T1000 (cell line): Measurements from ENCODE around the gene SCD.
A peak's percentile ranks its signal among the peaks of the same experiment; 100 is the strongest.
"Not testable (repeated sequence)": the region's sequence is repeated elsewhere in the genome, so short reads cannot be mapped to it uniquely, and the experiment has no call there.

Experiments used
- DNase-seq: peaks from one replicate; lab custom pipeline; 2025; ENCODE audit warnings: mixed read lengths; lab: John Stamatoyannopoulos, UW

Gene SCD

DNA sequence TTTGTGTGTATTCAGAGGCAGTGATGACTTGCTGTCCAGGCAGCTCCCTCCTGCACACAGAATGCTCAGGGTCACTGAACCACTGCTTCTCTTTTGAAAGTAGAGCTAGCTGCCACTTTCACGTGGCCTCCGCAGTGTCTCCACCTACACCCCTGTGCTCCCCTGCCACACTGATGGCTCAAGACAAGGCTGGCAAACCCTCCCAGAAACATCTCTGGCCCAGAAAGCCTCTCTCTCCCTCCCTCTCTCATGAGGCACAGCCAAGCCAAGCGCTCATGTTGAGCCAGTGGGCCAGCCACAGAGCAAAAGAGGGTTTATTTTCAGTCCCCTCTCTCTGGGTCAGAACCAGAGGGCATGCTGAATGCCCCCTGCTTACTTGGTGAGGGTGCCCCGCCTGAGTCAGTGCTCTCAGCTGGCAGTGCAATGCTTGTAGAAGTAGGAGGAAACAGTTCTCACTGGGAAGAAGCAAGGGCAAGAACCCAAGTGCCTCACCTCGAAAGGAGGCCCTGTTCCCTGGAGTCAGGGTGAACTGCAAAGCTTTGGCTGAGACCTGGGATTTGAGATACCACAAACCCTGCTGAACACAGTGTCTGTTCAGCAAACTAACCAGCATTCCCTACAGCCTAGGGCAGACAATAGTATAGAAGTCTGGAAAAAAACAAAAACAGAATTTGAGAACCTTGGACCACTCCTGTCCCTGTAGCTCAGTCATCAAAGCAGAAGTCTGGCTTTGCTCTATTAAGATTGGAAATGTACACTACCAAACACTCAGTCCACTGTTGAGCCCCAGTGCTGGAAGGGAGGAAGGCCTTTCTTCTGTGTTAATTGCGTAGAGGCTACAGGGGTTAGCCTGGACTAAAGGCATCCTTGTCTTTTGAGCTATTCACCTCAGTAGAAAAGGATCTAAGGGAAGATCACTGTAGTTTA is 15.8 kb downstream of the SCD start:
- DNase-seq = no peak

DNA sequence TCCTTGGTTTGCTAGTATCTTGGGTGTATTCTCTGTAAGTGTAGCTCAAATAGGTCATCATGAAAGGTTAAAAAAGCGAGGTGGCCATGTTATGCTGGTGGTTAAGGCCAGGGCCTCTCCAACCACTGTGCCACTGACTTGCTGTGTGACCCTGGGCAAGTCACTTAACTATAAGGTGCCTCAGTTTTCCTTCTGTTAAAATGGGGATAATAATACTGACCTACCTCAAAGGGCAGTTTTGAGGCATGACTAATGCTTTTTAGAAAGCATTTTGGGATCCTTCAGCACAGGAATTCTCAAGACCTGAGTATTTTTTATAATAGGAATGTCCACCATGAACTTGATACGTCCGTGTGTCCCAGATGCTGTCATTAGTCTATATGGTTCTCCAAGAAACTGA is 17.1 kb downstream of the SCD start:
- no peak for DNase-seq

DNA sequence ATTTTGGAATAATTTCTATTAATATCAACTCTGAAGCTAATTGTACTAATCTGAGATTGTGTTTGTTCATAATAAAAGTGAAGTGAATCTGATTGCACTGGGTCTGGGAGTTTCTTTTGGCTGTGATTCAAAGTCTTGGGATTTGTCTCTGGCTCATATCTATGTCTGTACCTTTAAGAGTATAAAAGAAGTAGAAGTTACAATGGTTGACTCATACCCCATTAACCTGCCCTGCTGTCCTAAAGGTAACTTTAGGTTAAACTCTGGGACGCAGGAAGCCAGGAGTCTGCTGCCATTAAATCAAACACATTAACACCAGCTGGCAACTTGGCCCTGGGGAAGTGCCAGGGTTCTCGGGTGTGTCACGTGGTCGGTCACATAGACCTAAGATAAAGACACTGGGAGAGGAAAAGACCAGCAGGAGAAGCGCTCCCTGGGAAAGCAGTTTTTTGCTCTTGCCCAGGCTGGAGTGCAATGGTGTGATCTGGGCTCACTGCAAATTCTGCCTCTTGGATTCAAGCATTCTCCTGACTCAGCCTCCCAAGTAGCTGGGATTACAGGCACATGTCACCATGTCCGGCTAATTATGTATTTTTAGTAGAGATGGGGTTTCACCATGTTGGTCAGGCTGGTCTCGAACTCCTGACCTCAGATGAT is 17.8 kb downstream of the SCD start:
- peak; percentile 34 for DNase-seq

DNA sequence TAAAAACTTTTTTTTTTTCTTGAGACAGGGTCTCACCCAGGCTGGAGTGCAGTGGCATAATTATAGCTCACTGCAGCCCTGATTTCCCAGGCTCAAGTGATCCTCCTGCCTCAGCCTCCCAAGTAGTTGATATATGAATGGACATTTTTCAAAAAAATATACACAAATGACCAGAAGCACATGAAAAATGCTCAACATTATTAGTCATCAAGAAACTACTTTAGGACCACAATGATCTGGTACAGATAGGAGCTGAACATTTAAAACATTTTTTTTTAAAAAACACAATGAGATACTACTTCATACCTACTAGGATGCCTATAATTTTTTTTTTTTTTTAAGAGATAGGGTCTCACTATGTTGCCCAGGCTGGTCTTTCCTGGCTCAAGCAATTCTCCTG is 21.7 kb downstream of the SCD start:
- DNase-seq = no peak

DNA sequence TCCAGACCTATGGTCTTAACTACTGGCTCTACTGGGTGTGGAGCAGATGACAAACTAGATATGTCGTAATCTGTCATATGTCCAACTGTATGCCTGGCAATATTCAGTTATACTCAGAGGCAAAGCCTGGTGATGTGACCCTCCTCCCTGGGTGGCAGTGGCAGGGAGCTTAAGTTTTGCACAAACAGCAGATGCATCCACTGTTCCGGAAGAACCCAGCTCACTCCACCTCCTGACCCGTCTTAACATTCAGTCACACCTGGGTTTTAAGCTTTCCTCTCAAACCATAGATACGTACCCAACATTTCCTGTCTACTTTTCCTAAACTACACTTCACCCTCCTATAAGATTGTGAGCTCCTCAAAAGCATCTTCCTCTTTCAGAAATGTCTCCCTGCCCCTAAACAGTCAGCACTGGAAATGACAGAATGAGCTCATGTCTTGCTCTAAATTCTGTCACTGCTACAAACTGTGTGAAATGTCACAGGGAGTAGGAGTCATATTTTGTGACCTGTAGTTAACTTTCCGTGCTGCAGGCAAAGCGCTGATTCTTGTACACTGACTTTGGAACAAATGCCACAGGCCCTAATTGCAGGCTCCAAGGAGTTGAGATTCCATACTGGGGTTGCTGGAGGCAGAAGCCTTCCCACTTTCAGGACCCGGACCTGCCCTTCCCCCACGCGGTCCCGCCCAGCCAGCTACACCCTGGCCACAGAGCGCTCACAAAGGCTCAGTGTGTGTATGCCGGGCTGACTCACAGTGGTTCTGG is 23.9 kb downstream of the SCD start:
- peak; percentile 49 for DNase-seq

DNA sequence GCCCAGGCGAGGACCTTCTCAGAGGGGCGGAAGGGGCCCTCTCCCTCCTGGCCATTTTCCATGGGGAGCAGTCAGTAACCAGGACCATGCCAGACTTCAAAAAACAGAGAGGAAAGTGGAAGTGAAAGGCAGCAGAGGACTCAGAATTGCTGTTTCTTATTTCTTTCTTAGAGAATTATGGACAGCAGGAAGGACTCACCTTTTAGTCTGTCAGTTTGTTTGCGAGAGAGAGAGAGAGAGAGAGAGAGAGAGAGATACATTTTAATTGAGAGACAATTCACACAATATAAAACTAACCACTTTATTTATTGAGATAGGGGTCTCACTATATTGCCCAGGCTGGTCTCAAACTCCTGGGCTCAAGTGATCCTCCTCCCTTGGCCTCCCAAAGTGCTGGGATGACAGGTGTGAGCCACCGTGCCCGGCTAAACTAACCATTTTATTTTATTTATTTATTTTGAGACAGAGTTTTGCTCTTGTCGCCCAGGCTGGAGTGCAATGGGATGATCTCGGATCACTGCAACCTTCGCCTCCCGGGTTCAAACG is 24.5 kb downstream of the SCD start:
- DNase-seq = no peak

DNA sequence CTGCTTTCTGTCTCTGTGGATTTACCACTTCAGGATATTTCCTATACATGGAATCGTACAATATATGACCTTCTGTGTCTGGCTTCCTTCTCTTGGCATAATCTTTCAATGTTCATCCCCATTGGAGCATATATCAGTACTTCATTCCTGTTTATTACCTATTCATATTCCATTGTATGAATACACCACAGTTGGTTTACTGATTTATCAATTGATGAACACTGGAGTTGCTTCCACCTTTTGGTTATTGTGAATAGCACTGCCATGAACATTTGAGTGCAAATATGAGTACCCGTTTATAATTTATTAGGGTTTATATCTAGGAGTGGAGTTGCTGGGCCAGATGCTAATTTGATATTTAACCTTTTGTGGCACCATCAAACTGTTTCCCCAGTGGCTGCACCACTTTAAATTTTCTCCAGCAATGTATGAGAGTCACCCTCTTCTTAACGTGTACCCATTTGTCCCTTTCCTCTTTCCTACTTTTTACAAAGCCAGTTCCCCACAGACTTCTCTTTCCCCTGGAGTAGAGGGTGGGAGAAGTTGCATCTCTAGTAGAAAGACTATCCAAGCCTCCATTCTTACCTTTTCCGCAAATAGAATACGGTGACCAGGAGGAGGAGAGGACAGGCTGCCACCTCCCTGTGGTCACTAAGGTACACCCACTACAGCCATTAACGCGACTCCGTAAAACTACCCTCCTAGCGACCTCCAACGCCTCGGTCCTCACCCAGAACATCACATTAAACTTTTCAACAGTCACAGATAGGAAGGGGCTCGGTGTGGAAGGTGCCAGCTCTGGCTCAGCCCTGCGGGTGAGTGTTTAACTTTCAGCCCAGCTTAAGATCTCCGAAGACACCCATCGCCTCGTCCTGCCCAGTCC is 25.6 kb downstream of the SCD start:
- DNase-seq = no peak

DNA sequence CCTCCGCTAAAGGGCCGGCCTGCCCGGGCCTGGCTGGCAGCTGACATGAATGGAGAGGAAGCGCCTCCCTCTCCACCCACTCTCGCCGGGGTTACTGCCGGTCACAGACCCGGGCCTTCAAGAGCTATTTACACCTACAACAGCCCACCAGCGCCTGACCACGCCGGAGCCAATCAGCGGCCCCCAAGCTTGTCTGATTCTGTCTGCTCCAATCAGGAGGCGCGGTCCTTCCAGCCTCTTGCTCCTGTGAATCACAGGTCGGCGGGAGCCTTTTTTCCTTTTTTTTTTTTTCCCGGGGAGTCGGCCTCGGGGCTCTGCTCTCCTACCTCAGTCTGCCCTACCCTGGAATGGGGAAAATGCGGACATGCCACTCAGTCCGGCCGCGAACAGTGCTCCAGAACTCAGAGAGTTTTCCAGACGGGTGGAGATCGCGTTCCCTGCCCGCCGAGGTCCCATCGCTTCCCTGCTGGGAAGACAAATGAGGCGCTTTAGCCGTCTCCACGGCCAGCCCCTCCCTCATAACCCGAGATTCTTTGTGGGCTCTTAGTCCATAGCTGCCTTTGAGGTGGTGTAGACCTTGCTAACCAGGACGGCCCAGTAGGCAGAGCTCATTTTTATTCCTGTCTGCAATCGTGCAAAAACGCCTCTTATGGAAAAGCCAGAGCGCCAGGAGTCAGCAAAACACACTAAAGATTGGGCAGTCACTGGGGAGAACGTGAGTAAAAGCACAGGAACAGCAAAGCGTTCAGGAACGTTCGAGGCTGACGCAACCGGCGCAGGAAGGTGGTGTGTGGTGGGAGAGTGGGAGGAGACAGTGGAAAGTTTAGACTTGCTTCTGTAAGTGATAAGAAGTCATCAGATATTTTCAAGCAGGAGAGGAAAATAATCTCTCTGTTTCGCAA is 26.5 kb downstream of the SCD start:
- peak; percentile 81 for DNase-seq

DNA sequence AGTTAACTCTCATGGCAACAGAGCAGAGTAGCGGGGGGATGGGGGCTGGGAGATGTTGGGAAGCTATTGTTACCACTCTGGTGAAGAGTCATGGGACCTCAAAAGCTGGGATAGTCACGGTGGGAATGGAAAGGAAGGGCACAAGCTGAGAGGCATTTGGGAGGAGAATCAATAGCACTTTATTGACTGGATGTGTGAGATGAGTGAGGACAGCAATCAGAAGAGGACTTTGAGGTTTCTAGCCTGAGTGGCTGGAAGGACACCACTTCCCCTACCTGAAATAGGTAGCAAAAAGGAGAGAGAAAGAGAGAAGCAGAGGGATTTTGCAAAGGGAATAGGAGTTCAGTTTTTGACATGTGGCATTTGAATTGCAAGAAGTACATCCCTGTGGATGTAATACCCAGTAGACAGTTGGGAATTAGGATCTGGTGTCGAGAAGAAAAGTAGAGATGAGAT is 27.2 kb downstream of the SCD start:
- no peak for DNase-seq

DNA sequence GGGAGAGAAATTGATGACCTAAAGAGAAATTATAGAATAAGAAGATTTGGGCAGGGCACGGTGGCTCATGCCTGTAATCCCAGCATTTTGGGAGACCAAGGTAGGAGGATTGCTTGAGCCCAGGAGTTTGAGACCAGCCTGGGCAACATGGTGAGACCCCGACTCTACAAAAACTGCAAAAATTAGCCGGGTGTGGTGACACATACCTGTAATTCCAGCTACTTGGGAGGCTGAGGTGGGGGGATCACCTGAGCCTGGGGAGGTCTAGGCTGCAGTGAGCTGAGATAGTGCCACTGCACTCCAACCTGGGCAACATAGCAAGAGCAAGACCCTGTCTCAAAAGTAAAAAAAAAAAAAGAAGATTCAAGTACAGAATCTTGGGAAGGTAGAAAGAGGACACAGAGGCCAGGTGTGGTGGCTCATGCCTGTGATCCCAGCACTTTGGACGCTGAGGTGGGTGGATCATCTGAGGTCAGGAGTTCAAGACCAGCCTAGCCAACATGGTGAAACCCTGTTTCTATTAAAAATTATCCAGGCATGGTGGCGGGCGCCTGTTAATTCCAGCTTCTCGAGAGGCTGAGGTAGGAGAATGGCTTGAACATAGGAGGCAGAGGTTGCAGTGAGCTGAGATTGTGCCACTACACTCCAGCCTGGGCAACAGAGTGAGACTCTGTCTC is 27.8 kb downstream of the SCD start:
- DNase-seq = not testable (repeated sequence)

DNA sequence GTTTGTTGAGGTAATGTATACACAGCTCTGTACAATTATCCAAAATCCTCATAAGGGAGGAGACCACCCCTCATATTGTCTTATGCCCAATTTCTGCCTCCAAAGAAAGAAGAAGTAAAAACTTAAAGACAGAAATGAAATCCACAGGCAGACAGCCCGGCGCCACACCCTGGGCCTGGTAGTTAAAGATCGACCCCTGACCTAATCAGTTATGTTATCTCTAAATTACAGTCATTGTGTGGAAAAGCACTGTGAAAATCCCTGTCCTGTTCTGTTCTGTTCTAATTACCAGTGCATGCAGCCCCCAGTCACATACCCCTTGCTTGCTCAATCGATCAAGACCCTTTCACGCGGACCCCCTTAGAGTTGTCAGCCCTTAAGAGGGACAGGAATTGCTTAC is 29.6 kb downstream of the SCD start:
- not testable (repeated sequence) for DNase-seq

DNA sequence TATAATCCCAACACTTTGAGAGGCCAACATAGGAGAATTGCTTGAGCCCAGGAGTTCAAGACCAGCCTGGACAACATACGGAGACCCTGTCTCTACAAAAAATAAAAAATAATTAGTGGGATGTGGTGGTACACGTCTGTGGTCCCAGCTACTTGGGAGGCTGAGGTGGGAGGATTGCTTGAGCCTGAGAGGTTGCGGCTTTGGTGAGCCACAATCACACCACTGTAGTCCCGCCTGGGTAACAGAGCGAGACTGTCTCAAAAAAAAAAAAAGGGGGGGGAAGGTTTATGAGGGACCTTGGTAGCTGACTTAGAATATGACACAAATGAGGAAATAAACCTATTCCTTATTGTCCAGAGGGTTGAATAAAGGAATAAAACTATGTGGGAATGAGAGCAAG is 30.8 kb downstream of the SCD start:
- DNase-seq = no peak

DNA sequence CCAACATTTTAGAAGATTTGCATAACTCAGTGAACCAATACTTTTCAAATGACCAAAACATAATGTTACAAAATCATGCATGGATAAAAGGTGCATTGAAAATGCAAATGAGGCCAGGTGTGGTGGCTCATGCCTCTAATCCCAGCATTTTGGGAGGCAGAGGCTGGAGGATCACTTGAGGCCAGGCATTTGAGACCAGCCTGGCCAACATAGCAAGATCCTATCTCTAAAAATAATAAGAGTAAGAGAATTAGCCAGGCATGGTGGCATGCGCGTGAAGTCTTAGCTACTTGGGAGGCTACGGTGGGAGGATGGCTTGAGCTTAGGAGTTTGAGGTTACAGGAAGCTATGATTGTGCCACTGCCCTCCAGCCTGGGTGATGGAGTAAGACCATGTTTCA is 33.4 kb downstream of the SCD start:
- DNase-seq = no peak

DNA sequence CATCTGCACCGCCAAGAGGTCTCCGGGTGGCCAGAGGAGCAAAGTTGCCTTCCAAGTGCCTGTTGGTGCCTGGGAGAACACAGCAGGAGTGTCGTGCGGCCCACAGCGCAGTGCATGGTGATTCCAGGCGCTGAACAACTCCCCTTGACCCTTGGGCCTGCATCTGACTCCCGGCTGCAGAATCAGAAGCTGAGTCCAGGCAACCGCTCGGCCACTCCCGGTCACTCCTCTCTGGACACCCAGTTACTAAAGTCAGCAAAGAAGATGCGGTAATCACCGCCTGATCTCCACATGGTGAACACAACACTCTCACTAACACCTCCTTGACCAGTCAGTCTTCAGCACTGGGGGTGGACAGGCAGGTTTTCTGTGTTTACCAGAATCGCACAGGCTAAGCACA is 35.5 kb downstream of the SCD start:
- DNase-seq = no peak

DNA sequence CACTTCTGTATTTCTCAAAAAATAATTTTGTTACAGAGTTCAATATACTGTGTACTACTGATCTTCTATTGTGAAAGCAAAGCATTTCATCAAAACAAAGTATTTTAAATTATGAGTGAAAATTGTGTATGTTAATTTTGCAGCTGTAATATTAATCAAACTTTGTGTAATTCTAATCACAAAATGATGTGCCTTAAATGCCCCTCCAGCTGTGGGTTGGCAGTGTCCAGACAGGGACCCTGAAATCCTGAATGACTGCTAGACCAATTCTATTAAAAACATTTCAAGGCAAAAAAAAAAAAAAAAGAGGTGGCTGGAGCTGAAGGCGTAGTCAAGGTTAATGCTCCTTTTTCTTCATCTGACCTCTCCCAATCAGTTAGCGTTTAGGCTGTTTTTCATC is 36.2 kb downstream of the SCD start:
- DNase-seq = no peak

DNA sequence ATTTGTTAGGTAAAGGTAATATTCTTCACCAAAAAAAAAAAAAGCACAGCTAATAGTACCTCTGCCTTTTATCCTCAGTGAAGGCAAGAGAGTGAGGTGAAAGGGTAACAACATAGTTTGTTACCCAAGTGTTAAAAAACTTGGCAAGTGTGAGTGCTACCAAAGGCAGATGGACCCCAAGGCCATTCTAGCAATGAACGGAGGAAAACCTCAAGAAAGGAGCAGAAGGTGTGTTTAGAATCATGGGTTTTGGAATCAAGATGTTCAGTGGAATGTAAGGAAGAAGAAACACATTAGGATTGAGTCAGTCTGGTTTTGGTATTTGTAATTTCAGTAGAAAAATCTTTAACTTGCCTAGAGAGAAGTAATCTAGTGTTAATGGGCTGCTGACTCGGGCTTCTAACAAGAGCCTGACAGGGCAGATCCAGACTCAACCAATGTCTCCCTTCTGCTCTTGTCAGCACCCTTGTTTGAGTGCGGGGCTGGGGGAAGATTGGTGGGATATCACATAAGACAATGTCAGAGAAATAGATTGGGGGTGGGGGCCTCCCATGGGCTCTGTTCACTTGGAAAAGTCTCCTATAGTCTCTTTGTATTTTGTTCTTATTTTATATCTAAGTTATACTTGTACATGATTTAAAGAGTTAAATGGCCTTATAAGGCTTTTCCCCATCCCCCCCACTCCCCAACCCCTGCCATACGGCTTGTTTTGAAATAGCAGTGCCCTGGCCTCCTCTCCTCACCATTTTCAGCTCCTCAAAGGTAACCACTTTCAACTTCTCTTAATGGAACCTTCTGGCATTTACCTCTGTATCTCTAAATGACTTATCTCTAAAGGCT is 44.4 kb downstream of the SCD start:
- no peak for DNase-seq

DNA sequence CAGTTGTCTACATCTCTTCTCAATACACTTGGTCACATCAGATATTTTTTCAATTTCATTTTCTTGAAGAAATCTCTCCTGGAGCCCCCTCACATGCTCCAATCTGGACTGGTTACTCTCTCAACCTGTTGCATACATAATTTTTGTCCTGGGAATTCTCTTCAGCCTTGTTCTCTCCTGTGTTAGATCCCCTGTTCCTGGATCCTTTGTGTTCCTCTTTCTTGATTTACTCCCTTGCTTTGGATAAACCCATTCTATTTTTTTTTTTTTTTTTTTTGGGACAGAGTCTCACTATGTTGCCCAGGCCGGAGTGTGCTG is 45.6 kb downstream of the SCD start:
- no peak for DNase-seq

DNA sequence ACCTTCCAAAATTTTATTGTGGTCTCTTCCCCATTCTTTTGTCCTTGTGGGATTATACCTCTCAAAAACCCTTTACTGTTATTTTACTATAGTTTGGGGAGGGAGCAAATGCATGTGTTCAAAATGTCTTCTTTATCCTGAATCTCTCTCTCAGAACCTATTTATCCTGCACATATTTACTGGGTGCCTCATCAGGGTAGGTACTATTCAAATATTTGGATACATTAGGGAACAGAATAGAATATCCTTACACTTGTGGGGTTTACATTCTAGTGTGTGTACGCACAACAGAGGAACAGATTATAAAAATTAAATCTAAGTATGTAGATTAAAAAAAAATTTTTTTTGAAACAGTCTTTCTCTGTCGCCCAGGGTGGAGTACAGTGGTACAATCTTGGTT is 48.6 kb downstream of the SCD start:
- DNase-seq = no peak

DNA sequence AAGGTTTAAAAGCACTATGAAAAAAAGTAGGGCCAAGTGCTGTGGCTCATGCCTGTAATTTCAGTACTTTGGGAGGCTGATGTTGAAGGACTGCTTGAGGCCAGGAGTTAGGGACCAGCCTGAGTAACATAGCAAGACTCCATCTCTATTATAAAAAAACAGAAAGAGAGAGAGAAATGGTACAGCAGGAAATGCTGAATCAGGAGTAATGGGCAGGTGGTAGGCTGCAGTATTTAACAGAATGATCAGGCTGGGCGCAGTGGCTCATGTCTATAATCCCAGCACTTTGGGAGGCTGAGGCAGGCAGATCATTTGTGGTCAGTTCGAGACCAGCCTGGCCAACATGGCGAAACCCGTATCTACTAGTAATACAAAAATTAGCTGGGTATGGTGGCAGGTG is 49.6 kb downstream of the SCD start:
- DNase-seq = no peak
